ENCODE results near the gene RBMY1E.
"Not testable (repeated sequence)": the region's sequence is repeated elsewhere in the genome, so short reads cannot be mapped to it uniquely, and the experiment has no call there.

The RBMY1E gene

GRCh38 chrY:21917932-21918331 lies at the start of gene RBMY1E:
Gene RBMY1E (minus strand): TSS chrY:21918032. CDS start chrY:21916054, 1,978 bp downstream.
- DNase-seq: not testable (repeated sequence)

- DNase-seq: not testable (repeated sequence)
These were observed 23.4 kb downstream of the RBMY1E start, which contains the start of gene RBMY1D for GRCh38 chrY:21894426-21894825. Gene RBMY1D (minus strand): TSS chrY:21894526. CDS start chrY:21892513, 2,013 bp downstream.

- not testable (repeated sequence) for DNase-seq
These were observed 48.3 kb downstream of the RBMY1E start for GRCh38 chrY:21869407-21870076.

All from NCI-H1694 treated with DMSO at 0.1 percent for 48 hours (cell line).